Measurements from ENCODE around the gene LIFR. TPM values are rescaled to one million over a fixed set of nuclear protein-coding genes. Genes with fewer than 3 reads are reported as not detected.
A peak's percentile ranks its signal among the peaks of the same experiment; 100 is the strongest.

LIFR gene
- total RNA-seq, 1 experiment from 2014 or later: 10.6 TPM

DNA sequence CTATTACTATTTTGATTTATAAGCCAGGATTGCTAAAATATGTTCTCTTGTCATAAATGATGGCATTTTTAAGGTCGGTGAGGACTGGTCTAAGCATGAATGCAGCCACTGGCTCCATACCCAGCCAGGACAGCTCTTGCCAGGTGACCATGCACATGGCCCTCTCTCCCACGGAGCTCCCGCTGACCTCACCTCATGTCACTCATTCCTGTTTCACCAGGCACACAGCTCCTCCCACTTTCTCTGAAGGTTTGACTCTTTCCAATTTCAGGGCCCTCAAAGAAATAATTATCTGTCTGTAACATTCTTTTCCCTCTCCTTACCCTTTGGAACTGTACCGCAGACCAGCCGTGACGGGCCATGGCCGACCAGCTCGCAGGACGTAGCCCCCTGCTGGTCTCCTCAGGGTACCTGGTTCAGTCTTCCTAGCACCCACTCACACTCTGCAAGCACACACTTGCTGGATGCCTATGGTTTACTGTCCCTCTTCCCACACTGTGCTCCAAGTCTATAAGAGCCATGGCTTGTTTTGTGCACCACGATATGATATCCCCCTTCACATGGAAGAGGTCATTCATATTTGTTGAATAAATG is 72.5 kb downstream of the LIFR start:
- DNase-seq (ENCODE audit: low read depth, low spot score): no peak
- intact Hi-C loops (cut with micrococcal nuclease): no loop called here
- CTCF ChIA-PET: interaction anchor here (0.6 to 1.3 kb wide), 2 partner anchors 31 to 42 kb away, joined by 3 to 7 read pairs; no protein-coding TSS in a partner anchor

More for the DNA sequence above, 72.5 kb downstream of the LIFR start:
- Histone ChIP-seq H3K4me1 (ENCODE audit: control insufficient read depth in 1 of 2, insufficient read depth in 2 of 2, low read length in 2 of 2) (no peaks in the 10 kb centered on the region), H3K79me2 (ENCODE audit: insufficient read depth, low read length) (no peaks in the 10 kb centered on the region), H4K20me1 (ENCODE audit: insufficient read depth) (no peaks in the 10 kb centered on the region), H3K27ac (ENCODE audit: low read depth, low read length) (no peak overlapping the region), H3K36me3 (ENCODE audit: control insufficient read depth in 1 of 2, insufficient read depth in 2 of 2, low read length in 2 of 2) (no peaks in the 10 kb centered on the region), H3K9me3 (ENCODE audit: control insufficient read depth in 1 of 2, insufficient read depth in 1 of 2, low read depth in 1 of 2, low read length in 2 of 2) (no peaks in the 10 kb centered on the region), H2AFZ (ENCODE audit: low read depth, low read length, poor library complexity, severe bottlenecking) (no peak overlapping the region), H3K4me2 (ENCODE audit: low read length) (no peak overlapping the region), H3K27me3 (ENCODE audit: insufficient read depth, low read length) (no peaks in the 10 kb centered on the region), H3K4me3 (replicated peaks in 1 of 2; ENCODE audit: low read depth in 1 of 2, low read length in 2 of 2) (no peak overlapping the region), H3K9ac (ENCODE audit: low read length) (no peak overlapping the region), H3K9me2 (ENCODE audit: insufficient read depth) (no peaks in the 10 kb centered on the region)
- POLR2A ChIA-PET: no interaction called here
- TF ChIP-seq, protein P1, sequence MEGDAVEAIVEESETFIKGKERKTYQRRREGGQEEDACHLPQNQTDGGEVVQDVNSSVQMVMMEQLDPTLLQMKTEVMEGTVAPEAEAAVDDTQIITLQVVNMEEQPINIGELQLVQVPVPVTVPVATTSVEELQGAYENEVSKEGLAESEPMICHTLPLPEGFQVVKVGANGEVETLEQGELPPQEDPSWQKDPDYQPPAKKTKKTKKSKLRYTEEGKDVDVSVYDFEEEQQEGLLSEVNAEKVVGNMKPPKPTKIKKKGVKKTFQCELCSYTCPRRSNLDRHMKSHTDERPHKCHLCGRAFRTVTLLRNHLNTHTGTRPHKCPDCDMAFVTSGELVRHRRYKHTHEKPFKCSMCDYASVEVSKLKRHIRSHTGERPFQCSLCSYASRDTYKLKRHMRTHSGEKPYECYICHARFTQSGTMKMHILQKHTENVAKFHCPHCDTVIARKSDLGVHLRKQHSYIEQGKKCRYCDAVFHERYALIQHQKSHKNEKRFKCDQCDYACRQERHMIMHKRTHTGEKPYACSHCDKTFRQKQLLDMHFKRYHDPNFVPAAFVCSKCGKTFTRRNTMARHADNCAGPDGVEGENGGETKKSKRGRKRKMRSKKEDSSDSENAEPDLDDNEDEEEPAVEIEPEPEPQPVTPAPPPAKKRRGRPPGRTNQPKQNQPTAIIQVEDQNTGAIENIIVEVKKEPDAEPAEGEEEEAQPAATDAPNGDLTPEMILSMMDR (IDR thresholded peaks at IDR 0.05 in 2 of 3, conservative IDR thresholded peaks at IDR 0.05 in 1 of 3; ENCODE audit: borderline replicate concordance in 1 of 3, insufficient read depth in 1 of 3, low read depth in 2 of 3, low read length in 2 of 3): peak in 2 of 3 experiments; percentile 22 to 25; a peak in 3 of 6 replicates
- no peak for TF ChIP-seq POLR2AphosphoS5 (IDR thresholded peaks at IDR 0.05; ENCODE audit: low read depth, low read length)
- TF ChIP-seq, protein P2, sequence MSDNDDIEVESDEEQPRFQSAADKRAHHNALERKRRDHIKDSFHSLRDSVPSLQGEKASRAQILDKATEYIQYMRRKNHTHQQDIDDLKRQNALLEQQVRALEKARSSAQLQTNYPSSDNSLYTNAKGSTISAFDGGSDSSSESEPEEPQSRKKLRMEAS (IDR thresholded peaks at IDR 0.05): no peak
- TF ChIP-seq ZFX (IDR thresholded peaks at IDR 0.05): no peak
- TF ChIP-seq RAD21 (IDR thresholded peaks at IDR 0.05; ENCODE audit: low read depth): no peak
- no peak for TF ChIP-seq TCF7L2 (IDR thresholded peaks at IDR 0.05; ENCODE audit: borderline replicate concordance, extremely low read depth, insufficient read depth, insufficient read length)
- TF ChIP-seq, protein P3, sequence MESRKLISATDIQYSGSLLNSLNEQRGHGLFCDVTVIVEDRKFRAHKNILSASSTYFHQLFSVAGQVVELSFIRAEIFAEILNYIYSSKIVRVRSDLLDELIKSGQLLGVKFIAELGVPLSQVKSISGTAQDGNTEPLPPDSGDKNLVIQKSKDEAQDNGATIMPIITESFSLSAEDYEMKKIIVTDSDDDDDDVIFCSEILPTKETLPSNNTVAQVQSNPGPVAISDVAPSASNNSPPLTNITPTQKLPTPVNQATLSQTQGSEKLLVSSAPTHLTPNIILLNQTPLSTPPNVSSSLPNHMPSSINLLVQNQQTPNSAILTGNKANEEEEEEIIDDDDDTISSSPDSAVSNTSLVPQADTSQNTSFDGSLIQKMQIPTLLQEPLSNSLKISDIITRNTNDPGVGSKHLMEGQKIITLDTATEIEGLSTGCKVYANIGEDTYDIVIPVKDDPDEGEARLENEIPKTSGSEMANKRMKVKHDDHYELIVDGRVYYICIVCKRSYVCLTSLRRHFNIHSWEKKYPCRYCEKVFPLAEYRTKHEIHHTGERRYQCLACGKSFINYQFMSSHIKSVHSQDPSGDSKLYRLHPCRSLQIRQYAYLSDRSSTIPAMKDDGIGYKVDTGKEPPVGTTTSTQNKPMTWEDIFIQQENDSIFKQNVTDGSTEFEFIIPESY (IDR thresholded peaks at IDR 0.05; ENCODE audit: extremely low read depth, insufficient replicate concordance, low read length): no peak
- no peak for TF ChIP-seq YY1 (IDR thresholded peaks at IDR 0.05; ENCODE audit: extremely low read depth, insufficient replicate concordance, low read depth, low read length)
- peak; percentile 59; the same call in 1 of the 2 replicates for ATAC-seq
- BruUV-seq (replicated peaks): no TSS peak
- RAD21 ChIA-PET (ENCODE audit: low non-redundant PET in 1 of 2, low total read pairs in 2 of 2, uncharacterized antibody in 2 of 2, unreplicated experiment in 2 of 2): no interaction called here

All from HCT116 (cell line).